Measurements from ENCODE around the gene FADS3. TPM values are rescaled to one million over a fixed set of nuclear protein-coding genes. Genes with fewer than 3 reads are reported as not detected.

The FADS3 gene
- total and polyA plus RNA-seq, 2 donors (not counting 3 experiments of a cell fraction or from before 2014, with no cell fraction given) = 216 to 346 TPM

GRCh38 chr11:61864814-61865775 is 26.2 kb downstream of the FADS3 start:
- no peak overlapping the region for H3K9ac ChIP-seq (replicated peaks; ENCODE audit: extremely low read depth, insufficient read depth, low read length)
- TF ChIP-seq MYC (IDR thresholded peaks at IDR 0.05; ENCODE audit: low read depth, low read length) = no peak
- TF ChIP-seq FOS (IDR thresholded peaks at IDR 0.05; ENCODE audit: borderline replicate concordance, insufficient read depth, low read length) = no peak
- no peak for TF ChIP-seq JUN (IDR thresholded peaks at IDR 0.05; ENCODE audit: borderline replicate concordance, insufficient read depth, insufficient read length, low read depth)
- no peak for TF ChIP-seq GATA2 (IDR thresholded peaks at IDR 0.05; ENCODE audit: insufficient read depth, insufficient read length, low read depth, low read length)
- TF ChIP-seq EZH2 (IDR thresholded peaks at IDR 0.05; ENCODE audit: borderline replicate concordance, low read depth, low read length, severe bottlenecking) = no peak
- no peak overlapping the region for H3K27ac ChIP-seq (ENCODE audit: insufficient read depth, low read depth, low read length)
- no peaks in the 10 kb centered on the region for H3K9me3 ChIP-seq (replicated peaks; ENCODE audit: control insufficient read depth, insufficient read depth, low read length)
- H3K36me3 ChIP-seq (ENCODE audit: control insufficient read depth in 2 of 2, extremely low read depth in 1 of 2, insufficient read depth in 2 of 2, low read length in 2 of 2) = peaks cover 15 to 27% of the 10 kb centered on the region in 2 experiments
- intact Hi-C loops (cut with micrococcal nuclease) = no loop called here
- no peaks in the 10 kb centered on the region for H3K4me1 ChIP-seq (ENCODE audit: control insufficient read depth, extremely low read depth, insufficient read depth, low read length)
- no peak overlapping the region for H3K4me3 ChIP-seq (replicated peaks in 1 of 3; ENCODE audit: insufficient read depth in 1 of 3, low read depth in 1 of 3, low read length in 3 of 3)
- H2AFZ ChIP-seq (ENCODE audit: low read depth, low read length) = no peak overlapping the region
- no peaks in the 10 kb centered on the region for H3K79me2 ChIP-seq (ENCODE audit: control insufficient read depth, insufficient read depth, low read length)
- ChIA-PET POLR2A (no interaction called here), CTCF (interaction anchor here (2.2 kb wide), 1 partner anchor 68 kb away, joined by 7 read pairs; no protein-coding TSS in a partner anchor)
- DNase-seq (ENCODE audit: low read depth, low spot score) (no peak), FAIRE-seq (no peak)
- no peaks in the 10 kb centered on the region for H3K27me3 ChIP-seq (ENCODE audit: control insufficient read depth in 2 of 2, insufficient read depth in 2 of 2, low read length in 2 of 2)
- no peaks in the 10 kb centered on the region for H4K20me1 ChIP-seq (replicated peaks; ENCODE audit: control insufficient read depth, extremely low read depth, insufficient read depth, low read length)
- dilution Hi-C loops (cut with MboI; ENCODE audit: extremely low pct_ligation_motif_present, low sequenced_read_pairs) = no loop called here
- no TSS peak for BruUV-seq (replicated peaks)
- no peaks in the 10 kb centered on the region for H3K9me1 ChIP-seq (replicated peaks; ENCODE audit: control insufficient read depth, extremely low read depth, insufficient read depth, low read length)
- no peak overlapping the region for H3K4me2 ChIP-seq (ENCODE audit: insufficient read depth, low read length)

DNA sequence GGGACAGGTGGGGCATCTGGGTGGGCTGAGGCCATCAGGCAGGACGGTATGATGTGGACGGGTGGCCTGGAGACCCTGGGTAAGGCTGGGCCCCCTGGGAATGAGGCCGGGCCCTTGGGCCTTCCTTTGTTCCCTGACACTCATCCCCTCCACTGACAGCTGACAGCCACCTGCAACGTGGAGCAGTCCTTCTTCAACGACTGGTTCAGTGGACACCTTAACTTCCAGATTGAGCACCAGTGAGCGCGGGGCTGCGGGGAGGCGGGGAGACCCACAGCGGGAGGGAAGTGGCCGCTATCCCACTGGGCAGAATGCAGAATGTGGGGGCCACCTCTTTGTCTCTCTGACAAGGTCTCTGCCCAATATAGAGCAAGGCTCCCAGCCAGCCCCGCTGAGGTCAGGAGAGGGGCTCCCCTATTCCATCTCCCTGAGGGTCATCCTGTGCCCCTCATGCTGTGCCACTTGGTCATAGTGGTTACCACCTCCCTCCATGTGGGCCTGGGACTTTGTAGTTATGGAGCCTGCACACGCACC is 27.7 kb downstream of the FADS3 start:
- no peak for FAIRE-seq
- intact Hi-C loops (cut with micrococcal nuclease) = no loop called here

More for the DNA sequence above, 27.7 kb downstream of the FADS3 start:
- Histone ChIP-seq H3K9me3 (replicated peaks; ENCODE audit: control insufficient read depth, insufficient read depth, low read length) (no peaks in the 10 kb centered on the region), H3K4me1 (ENCODE audit: control insufficient read depth, extremely low read depth, insufficient read depth, low read length) (no peaks in the 10 kb centered on the region), H3K36me3 (ENCODE audit: control insufficient read depth in 2 of 2, extremely low read depth in 1 of 2, insufficient read depth in 2 of 2, low read length in 2 of 2) (peaks cover 18 to 30% of the 10 kb centered on the region in 2 experiments), H2AFZ (ENCODE audit: low read depth, low read length) (no peak overlapping the region), H3K4me2 (ENCODE audit: insufficient read depth, low read length) (no peak overlapping the region), H3K27me3 (ENCODE audit: control insufficient read depth in 2 of 2, insufficient read depth in 2 of 2, low read length in 2 of 2) (no peaks in the 10 kb centered on the region), H3K9ac (replicated peaks; ENCODE audit: extremely low read depth, insufficient read depth, low read length) (no peak overlapping the region), H3K9me1 (replicated peaks; ENCODE audit: control insufficient read depth, extremely low read depth, insufficient read depth, low read length) (no peaks in the 10 kb centered on the region), H3K27ac (ENCODE audit: insufficient read depth, low read depth, low read length) (no peak overlapping the region), H3K79me2 (ENCODE audit: control insufficient read depth, insufficient read depth, low read length) (no peaks in the 10 kb centered on the region), H3K4me3 (replicated peaks in 1 of 3; ENCODE audit: insufficient read depth in 1 of 3, low read depth in 1 of 3, low read length in 3 of 3) (no peak overlapping the region), H4K20me1 (replicated peaks; ENCODE audit: control insufficient read depth, extremely low read depth, insufficient read depth, low read length) (no peaks in the 10 kb centered on the region)
- POLR2A ChIA-PET = no interaction called here
- BruUV-seq (replicated peaks) = no TSS peak
- dilution Hi-C loops (cut with MboI; ENCODE audit: extremely low pct_ligation_motif_present, low sequenced_read_pairs) = no loop called here
- CTCF ChIA-PET = interaction anchor here (2.2 kb wide), 1 partner anchor 66 kb away, joined by 7 read pairs; no protein-coding TSS in a partner anchor
- no peak for TF ChIP-seq JUN (IDR thresholded peaks at IDR 0.05; ENCODE audit: borderline replicate concordance, insufficient read depth, insufficient read length, low read depth)
- TF ChIP-seq, protein P1, sequence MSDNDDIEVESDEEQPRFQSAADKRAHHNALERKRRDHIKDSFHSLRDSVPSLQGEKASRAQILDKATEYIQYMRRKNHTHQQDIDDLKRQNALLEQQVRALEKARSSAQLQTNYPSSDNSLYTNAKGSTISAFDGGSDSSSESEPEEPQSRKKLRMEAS (IDR thresholded peaks at IDR 0.05; ENCODE audit: insufficient read depth, insufficient read length) = no peak
- TF ChIP-seq POLR2AphosphoS5 (IDR thresholded peaks at IDR 0.05; ENCODE audit: insufficient read depth, low read depth, low read length) = no peak
- DNase-seq (ENCODE audit: low read depth, low spot score) = no peak
